ENCODE data around the gene CDH13. TPM values are rescaled to one million over a fixed set of nuclear protein-coding genes. Genes with fewer than 3 reads are reported as not detected.

CDH13 gene
- total and polyA plus RNA-seq, 2 of the 8 experiments (the other 6 are each of a cell fraction or from before 2014, with no cell fraction given), result 2.3 to 2.4 TPM

DNA sequence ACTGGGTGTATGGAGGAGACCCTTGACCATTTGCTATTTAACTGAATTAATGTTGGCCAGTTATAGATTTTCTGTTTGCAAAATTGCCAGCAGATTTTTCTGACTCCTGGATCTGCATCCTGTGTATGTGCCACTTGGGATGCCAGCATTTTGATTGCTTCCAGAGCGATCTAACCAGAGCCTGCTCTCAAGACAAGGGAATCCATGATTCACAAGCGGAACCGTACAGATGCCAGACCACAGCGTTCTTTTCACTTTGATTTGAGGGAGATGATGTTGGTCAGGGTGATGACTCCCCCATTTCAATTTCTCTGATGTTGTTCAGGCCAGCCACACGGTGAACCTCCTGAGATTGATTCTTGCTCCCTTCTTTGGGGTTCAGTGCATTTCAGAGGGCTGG is 228.7 kb downstream of the CDH13 start:
- ChIA-PET CTCF (ENCODE audit: partially characterized antibody) (no interaction called here), POLR2A (ENCODE audit: partially characterized antibody) (no interaction called here)
- no peak overlapping the region for H2AK5ac ChIP-seq (ENCODE audit: low read depth, low read length)

More for the DNA sequence above, 228.7 kb downstream of the CDH13 start:
- 89% methylated on average over 5 of the region's 5 CpGs; no CpG with 5 or more reads in 1 of the 2 experiments for WGBS, 2 experiments (ENCODE audit: extremely low coverage in 1 of 2, insufficient coverage in 1 of 2, insufficient read length in 1 of 2, insufficient replicate concordance in 2 of 2, low coverage in 1 of 2, low lambda C conversion rate in 2 of 2, missing lambda C conversion rate in 1 of 2)
- Histone ChIP-seq H3K36me3 (ENCODE audit: control insufficient read depth in 2 of 4, insufficient read depth in 4 of 4, low read length in 3 of 4) (no peaks in the 10 kb centered on the region), H3K4me1 (replicated peaks in 1 of 4; ENCODE audit: control insufficient read depth in 3 of 4, insufficient read depth in 4 of 4, low read length in 3 of 4) (no peaks in the 10 kb centered on the region), H3K56ac (replicated peaks; ENCODE audit: insufficient read length, low read depth, low read length) (no peak overlapping the region), H3K4ac (replicated peaks; ENCODE audit: insufficient read length, low read depth, low read length) (no peak overlapping the region), H3K18ac (ENCODE audit: extremely low read depth, low read length) (no peak overlapping the region), H4K5ac (ENCODE audit: insufficient read length, low read depth, low read length) (no peak overlapping the region), H2BK12ac (ENCODE audit: low read depth, low read length) (no peak overlapping the region), H2BK20ac (ENCODE audit: low read length) (no peak overlapping the region), H3K27me3 (replicated peaks in 1 of 4; ENCODE audit: control insufficient read depth in 3 of 4, extremely low read depth in 1 of 4, insufficient read depth in 3 of 4, low read length in 3 of 4) (no peaks in the 10 kb centered on the region), H3K23ac (ENCODE audit: insufficient read length) (no peak overlapping the region), H3K9me3 (ENCODE audit: insufficient read depth in 2 of 2, low read depth in 1 of 2, low read length in 1 of 2) (no peaks in the 10 kb centered on the region), H3K9ac (replicated peaks in 1 of 4; ENCODE audit: extremely low read depth in 1 of 4, low read depth in 3 of 4, low read length in 3 of 4) (no peak overlapping the region), H3K23me2 (ENCODE audit: low read depth, low read length) (no peaks in the 10 kb centered on the region), H3K79me1 (ENCODE audit: low read depth, low read length) (no peaks in the 10 kb centered on the region), H4K20me1 (replicated peaks in 1 of 2; ENCODE audit: control insufficient read depth in 1 of 2, insufficient read depth in 2 of 2, low read length in 2 of 2) (no peaks in the 10 kb centered on the region), H2AFZ (ENCODE audit: low read length) (no peak overlapping the region), H2BK15ac (ENCODE audit: low read length) (no peak overlapping the region), H3K4me3 (ENCODE audit: extremely low read depth in 1 of 4, insufficient read depth in 2 of 4, low read depth in 3 of 4, low read length in 4 of 4) (no peak overlapping the region), H3K79me2 (ENCODE audit: control insufficient read depth in 1 of 2, insufficient read depth in 2 of 2, low read length in 2 of 2) (no peaks in the 10 kb centered on the region), H4K91ac (replicated peaks; ENCODE audit: insufficient read length, low read length) (no peak overlapping the region), H3K27ac (ENCODE audit: low read depth, low read length) (no peak overlapping the region), H3K14ac (ENCODE audit: insufficient read length) (no peak overlapping the region), H2BK120ac (replicated peaks; ENCODE audit: low read depth, low read length) (no peak overlapping the region), H3K4me2 (ENCODE audit: insufficient read depth in 1 of 2, low read depth in 2 of 2, low read length in 2 of 2) (no peak overlapping the region), H4K8ac (ENCODE audit: extremely low read depth, insufficient read depth, low read length) (no peak overlapping the region), H2BK5ac (ENCODE audit: low read depth, low read length) (no peak overlapping the region)
- no peak for DNase-seq (ENCODE audit: low read depth in 1 of 2, low spot score in 2 of 2)
- FAIRE-seq, result no peak
- TF ChIP-seq RXRA (IDR thresholded peaks at IDR 0.05; ENCODE audit: insufficient read depth, low read depth, low read length), result no peak
- no peak for TF ChIP-seq POLR2AphosphoS5 (IDR thresholded peaks at IDR 0.05; ENCODE audit: low read depth, low read length)
- TF ChIP-seq, protein P1, sequence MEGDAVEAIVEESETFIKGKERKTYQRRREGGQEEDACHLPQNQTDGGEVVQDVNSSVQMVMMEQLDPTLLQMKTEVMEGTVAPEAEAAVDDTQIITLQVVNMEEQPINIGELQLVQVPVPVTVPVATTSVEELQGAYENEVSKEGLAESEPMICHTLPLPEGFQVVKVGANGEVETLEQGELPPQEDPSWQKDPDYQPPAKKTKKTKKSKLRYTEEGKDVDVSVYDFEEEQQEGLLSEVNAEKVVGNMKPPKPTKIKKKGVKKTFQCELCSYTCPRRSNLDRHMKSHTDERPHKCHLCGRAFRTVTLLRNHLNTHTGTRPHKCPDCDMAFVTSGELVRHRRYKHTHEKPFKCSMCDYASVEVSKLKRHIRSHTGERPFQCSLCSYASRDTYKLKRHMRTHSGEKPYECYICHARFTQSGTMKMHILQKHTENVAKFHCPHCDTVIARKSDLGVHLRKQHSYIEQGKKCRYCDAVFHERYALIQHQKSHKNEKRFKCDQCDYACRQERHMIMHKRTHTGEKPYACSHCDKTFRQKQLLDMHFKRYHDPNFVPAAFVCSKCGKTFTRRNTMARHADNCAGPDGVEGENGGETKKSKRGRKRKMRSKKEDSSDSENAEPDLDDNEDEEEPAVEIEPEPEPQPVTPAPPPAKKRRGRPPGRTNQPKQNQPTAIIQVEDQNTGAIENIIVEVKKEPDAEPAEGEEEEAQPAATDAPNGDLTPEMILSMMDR (IDR thresholded peaks at IDR 0.05; ENCODE audit: control extremely low read depth in 1 of 3, insufficient read depth in 1 of 3, low read depth in 1 of 3, low read length in 3 of 3), result no peak
- TF ChIP-seq CREB1 (IDR thresholded peaks at IDR 0.05), result no peak
